ENCODE results near the gene GNG13.

DNA sequence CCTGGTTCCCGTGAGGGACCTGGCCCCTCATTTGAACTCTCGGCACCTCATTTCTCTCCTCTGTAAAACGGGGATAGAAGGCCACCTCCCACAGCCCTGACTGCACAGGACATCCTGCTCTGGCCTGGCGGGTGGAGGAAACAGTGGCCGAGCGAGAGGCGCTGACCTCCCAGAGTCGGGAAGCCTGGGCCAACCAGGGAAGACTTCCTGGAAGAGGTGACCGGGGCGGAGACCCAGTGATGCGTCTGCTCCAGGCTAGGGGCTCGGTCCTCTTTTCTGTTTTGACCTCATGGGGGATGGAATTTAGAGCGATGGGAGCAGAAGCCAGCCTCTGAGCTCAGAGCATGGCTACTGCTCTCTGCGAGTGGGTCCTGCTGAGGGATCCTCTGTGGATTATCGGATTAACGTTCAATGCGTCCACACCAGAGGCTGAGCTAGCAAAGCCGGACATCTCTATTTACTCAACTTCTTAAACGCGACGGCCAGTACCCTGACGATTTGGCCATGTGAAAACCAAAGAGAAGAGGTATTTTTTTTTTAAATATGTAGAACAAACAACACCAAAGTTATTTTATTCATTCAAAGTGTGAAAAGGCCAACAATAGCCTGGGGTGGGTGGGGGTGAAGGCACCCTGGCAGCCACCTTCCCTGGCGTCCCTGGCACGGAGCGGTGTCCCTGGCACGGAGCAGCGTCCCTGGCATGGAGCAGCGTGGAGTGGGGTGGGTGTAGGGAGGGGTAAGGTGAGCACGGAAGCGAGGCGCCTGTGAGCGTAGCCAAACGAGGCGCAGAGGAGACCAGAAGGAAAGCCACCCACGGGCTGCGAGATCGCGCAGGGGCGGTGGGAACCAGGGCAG is 49.2 kb downstream of the GNG13 start:
- TF ChIP-seq POLR2A (IDR thresholded peaks at IDR 0.05) = no peak
- TF ChIP-seq, protein P1, sequence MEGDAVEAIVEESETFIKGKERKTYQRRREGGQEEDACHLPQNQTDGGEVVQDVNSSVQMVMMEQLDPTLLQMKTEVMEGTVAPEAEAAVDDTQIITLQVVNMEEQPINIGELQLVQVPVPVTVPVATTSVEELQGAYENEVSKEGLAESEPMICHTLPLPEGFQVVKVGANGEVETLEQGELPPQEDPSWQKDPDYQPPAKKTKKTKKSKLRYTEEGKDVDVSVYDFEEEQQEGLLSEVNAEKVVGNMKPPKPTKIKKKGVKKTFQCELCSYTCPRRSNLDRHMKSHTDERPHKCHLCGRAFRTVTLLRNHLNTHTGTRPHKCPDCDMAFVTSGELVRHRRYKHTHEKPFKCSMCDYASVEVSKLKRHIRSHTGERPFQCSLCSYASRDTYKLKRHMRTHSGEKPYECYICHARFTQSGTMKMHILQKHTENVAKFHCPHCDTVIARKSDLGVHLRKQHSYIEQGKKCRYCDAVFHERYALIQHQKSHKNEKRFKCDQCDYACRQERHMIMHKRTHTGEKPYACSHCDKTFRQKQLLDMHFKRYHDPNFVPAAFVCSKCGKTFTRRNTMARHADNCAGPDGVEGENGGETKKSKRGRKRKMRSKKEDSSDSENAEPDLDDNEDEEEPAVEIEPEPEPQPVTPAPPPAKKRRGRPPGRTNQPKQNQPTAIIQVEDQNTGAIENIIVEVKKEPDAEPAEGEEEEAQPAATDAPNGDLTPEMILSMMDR (IDR thresholded peaks at IDR 0.05) = no peak
